ENCODE results near the gene PALB2. TPM values are rescaled to one million over a fixed set of nuclear protein-coding genes. Genes with fewer than 3 reads are reported as not detected.

PALB2 gene
- total and polyA plus RNA-seq, 2 of the 13 experiments (the other 11 are each of a cell fraction or from before 2014, with no cell fraction given): 12.1 to 40.9 TPM

GRCh38 chr16:23650674-23651416 lies 9.7 kb upstream of the PALB2 start:
- H3K79me2 ChIP-seq (ENCODE audit: insufficient read depth, low read length): peaks cover 84% of the 10 kb centered on the region
- in situ Hi-C loops (cut with HindIII; ENCODE audit: extremely low pct_ligation_motif_present, low pct_unique_long_range_greater_than_20kb): no loop called here
- no peak overlapping the region for H3K4me3 ChIP-seq (replicated peaks in 1 of 3; ENCODE audit: insufficient read depth in 1 of 3, low read depth in 2 of 3, low read length in 3 of 3)
- FAIRE-seq: no peak
- no peak overlapping the region for H3K27ac ChIP-seq (ENCODE audit: extremely low read length, insufficient read depth, low read length)
- no peak for TF ChIP-seq SNAPC5 (CRISPR knock-in tag; IDR thresholded peaks at IDR 0.05; ENCODE audit: borderline replicate concordance)
- TF ChIP-seq IKZF4 (CRISPR knock-in tag; IDR thresholded peaks at IDR 0.05; ENCODE audit: borderline replicate concordance, low read depth, not compliant biosample characterization): no peak
- no peak for TF ChIP-seq ATF6 (CRISPR knock-in tag; conservative IDR thresholded peaks at IDR 0.05)
- no peak for TF ChIP-seq ZNF629 (CRISPR knock-in tag; conservative IDR thresholded peaks at IDR 0.05)
- no peak for TF ChIP-seq ZNF841 (CRISPR knock-in tag; IDR thresholded peaks at IDR 0.05; ENCODE audit: borderline replicate concordance)
- no peak for TF ChIP-seq BRCA1 (CRISPR knock-in tag; IDR thresholded peaks at IDR 0.05)
- no peak for TF ChIP-seq STAT6 (CRISPR knock-in tag; IDR thresholded peaks at IDR 0.05; ENCODE audit: borderline replicate concordance)
- no TSS peak for BruUV-seq (replicated peaks)
- H3K36me3 ChIP-seq (replicated peaks in 1 of 2; ENCODE audit: control insufficient read depth in 1 of 2, insufficient read depth in 2 of 2, low read length in 2 of 2): peaks cover 14 to 80% of the 10 kb centered on the region in 2 experiments; a peak in 4 of 5 replicates
- ATAC-seq: no peak
- CTCF ChIA-PET (ENCODE audit: low intra/inter-chr PET ratio, low total read pairs): no interaction called here
- no peak overlapping the region for H3K9ac ChIP-seq (ENCODE audit: insufficient read depth, low read depth, low read length)
- H3K4me1 ChIP-seq (ENCODE audit: insufficient read depth, low read length): peaks cover 4% of the 10 kb centered on the region
- WGBS (ENCODE audit: low lambda C conversion rate): 96% methylated on average over 4 of the region's 4 CpGs
- DNase-seq (ENCODE audit: low spot score): no peak
- H3K27me3 ChIP-seq (ENCODE audit: control insufficient read depth in 1 of 2, insufficient read depth in 2 of 2, low read length in 2 of 2): no peaks in the 10 kb centered on the region
- POLR2A ChIA-PET: interaction anchor here (1.1 kb wide), 1 partner anchor 8 kb away, joined by 4 read pairs; no protein-coding TSS in a partner anchor
- H2AFZ ChIP-seq (ENCODE audit: low read length): no peak overlapping the region
- intact Hi-C loops (cut with micrococcal nuclease; ENCODE audit: unreplicated experiment): no loop called here
- no peaks in the 10 kb centered on the region for H3K9me3 ChIP-seq (ENCODE audit: low read length)
- H3K4me2 ChIP-seq (ENCODE audit: low read depth, low read length): no peak overlapping the region
- peaks cover 18% of the 10 kb centered on the region for H4K20me1 ChIP-seq (ENCODE audit: insufficient read depth, low read length)

All from HepG2 (cell line).